Right atrium auricular region (tissue), 2 donors: Measurements from ENCODE around the gene GDPGP1. TPM values are rescaled to one million over a fixed set of nuclear protein-coding genes. Genes with fewer than 3 reads are reported as not detected.
"Not testable (repeated sequence)": the region's sequence is repeated elsewhere in the genome, so short reads cannot be mapped to it uniquely, and the experiment has no call there.

ENCODE experiments used
- DNase-seq: peaks from one replicate; pipeline ENCODE4 v3.0.0-alpha.2; 2019; ENCODE audit warnings: low spot score
- H3K27ac ChIP-seq, 2 donors: fragments of 200-600 bp; sonication (generic); 1 replicate in 1 of 2; 2 replicates in 1 of 2; pipeline ENCODE4 v1.5.1; 2016 to 2019
- H3K27me3 ChIP-seq, 2 donors: fragments of 200-600 bp; sonication (generic); one replicate each; pipeline versions ENCODE4 v1.5.1 to v1.6.0; 2017 to 2019
- H3K36me3 ChIP-seq: fragments of 200-600 bp; sonication (generic); one replicate; pipeline ENCODE4 v1.5.1; 2016
- H3K4me1 ChIP-seq, 2 donors: fragments of 200-600 bp; sonication (generic); one replicate each; pipeline versions ENCODE4 v1.5.1 to v1.6.0; 2017 to 2019
- H3K4me3 ChIP-seq, 2 donors: fragments of 200-600 bp; sonication (generic); 1 replicate in 1 of 2; 2 replicates in 1 of 2; pipeline ENCODE4 v1.5.1; 2017 to 2019; ENCODE audit warnings: mild to moderate bottlenecking in 1 of 2, moderate library complexity in 1 of 2
- H3K9me3 ChIP-seq, 2 donors: fragments of 200-600 bp; sonication (generic); one replicate each; pipeline ENCODE4 v1.5.1; 2019
- total RNA-seq, 2 donors: library from RNA; depleted of rRNA; stranded (reverse); fragments of >200 nt; gene quantifications; one replicate each; pipeline ENCODE4 v1.1.0, GENCODE V29; 2016
- TF ChIP-seq, protein P1 (sequence below), 2 donors: fragments of 200-600 bp; sonication (generic); IDR thresholded peaks; one replicate each; pipeline ENCODE4 v1.5.1; 2019; ENCODE audit warnings: antibody characterized with exemption in 2 of 2

Gene GDPGP1, protein sequence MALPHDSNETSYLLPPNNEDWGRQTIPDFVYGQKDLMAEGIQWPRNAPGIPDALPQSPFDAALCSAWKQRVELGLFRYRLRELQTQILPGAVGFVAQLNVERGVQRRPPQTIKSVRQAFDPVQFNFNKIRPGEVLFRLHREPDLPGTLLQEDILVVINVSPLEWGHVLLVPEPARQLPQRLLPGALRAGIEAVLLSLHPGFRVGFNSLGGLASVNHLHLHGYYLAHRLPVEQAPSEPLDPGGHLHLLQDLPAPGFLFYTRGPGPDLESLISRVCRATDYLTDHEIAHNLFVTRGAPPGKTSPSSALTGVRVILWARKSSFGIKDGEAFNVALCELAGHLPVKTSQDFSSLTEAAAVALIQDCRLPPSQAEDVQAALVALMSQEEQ
- 10 to 100 TPM in 1 of 2 donors, 1 to 10 TPM in 1; 8.6 to 16.1 TPM for total RNA-seq

DNA sequence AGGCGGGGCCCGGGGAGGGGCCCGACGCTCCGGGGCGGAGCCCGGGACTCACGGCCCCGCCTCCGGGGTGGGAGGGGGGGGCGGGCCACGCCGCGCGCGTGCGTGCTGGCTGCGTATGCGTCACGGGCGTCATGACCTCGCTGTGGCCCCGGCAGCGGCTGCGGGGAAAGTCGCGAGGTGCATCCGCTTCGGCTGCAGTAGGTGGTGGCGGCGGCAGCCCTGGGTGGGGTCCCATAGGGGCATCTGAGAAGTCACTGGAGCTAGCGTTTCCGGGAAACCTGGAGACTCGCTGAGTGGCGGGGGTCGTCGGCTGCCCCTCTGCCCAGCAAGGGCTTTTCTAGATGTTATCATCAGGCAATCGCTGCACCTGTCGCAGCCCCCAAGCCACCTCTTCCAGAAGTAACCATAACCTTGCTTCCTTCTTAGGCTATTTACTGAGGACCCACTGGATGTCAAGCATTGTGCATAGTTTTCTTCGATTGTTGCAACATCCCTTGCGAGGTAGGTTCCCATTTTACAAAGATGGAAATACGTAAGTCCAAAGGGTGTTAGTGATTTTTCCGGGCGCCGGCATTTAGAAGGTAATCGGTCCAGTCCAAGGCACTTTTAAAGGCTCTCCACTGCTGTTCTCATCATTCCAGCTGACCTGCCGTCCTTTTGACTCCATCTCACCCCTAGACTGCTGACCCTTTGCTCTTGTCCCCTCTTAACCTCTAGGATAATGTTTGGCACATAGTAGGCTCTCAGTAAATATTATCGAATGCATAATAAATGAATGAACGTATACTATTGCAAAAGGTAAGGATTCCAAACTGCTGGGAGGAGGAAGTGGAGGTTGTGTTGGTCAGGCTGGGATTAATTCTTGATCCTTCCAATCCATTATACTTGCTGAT is at the start of gene GDPGP1:
GDPGP1 (plus strand) TSS at position 114 of the 893 bp plus-strand sequence. CDS start 6,700 bp downstream, outside the sequence.
- Histone ChIP-seq H3K36me3 (peaks cover 27% of the 10 kb centered on the region), H3K27ac (peak within 1 kb of the TSS; percentile 86 to 87), H3K4me1 (peaks cover 0 to 44% of the 10 kb centered on the region in 2 donors)

DNA sequence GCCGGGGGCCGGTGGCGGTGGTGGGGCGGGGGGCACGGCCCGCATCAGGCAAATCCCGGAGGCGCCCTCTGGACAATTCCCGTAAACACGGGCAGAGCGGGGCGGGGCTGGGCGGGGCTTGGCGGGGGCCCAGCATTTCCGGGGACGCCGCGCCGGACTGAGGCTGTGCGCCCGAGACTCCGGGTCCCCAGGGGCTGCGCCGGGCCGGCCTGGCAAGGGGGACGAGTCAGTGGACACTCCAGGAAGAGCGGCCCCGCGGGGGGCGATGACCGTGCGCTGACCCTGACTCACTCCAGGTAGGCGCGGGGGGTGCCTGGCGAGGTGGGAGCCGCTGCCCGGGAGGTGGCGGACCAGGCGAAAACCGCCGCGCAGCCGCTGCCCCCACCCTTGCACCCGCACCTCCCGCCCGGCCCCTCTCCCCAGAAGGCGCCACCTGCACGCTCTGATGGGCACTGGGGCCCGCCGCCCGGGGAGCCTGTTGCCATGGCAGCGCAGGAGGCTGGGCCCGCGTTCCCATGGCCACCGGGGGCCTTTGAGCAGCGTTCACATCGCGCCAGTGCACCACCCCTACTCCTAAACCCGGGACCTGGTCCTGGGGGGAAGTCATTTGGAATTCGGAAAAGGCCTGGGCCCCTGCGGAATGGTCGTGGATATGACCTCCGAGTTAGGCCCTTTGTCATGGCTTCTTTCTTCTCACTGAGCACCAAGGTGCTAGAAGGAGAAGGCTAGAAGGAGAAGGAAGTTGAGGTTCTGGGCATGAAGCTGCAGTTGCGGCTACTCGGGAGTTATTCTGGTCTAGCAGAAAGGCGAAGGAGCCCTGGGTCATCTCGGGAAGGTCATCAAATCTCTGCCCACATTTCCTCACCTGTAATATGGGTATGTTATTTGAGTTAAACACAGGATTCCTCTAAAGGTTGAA is 49.0 kb upstream of the GDPGP1 start:
- no peak for DNase-seq
- TF ChIP-seq, protein P1, sequence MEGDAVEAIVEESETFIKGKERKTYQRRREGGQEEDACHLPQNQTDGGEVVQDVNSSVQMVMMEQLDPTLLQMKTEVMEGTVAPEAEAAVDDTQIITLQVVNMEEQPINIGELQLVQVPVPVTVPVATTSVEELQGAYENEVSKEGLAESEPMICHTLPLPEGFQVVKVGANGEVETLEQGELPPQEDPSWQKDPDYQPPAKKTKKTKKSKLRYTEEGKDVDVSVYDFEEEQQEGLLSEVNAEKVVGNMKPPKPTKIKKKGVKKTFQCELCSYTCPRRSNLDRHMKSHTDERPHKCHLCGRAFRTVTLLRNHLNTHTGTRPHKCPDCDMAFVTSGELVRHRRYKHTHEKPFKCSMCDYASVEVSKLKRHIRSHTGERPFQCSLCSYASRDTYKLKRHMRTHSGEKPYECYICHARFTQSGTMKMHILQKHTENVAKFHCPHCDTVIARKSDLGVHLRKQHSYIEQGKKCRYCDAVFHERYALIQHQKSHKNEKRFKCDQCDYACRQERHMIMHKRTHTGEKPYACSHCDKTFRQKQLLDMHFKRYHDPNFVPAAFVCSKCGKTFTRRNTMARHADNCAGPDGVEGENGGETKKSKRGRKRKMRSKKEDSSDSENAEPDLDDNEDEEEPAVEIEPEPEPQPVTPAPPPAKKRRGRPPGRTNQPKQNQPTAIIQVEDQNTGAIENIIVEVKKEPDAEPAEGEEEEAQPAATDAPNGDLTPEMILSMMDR (IDR thresholded peaks at IDR 0.05), result no peak
- Histone ChIP-seq H3K4me1 (peaks cover 0 to 23% of the 10 kb centered on the region in 2 donors), H3K9me3 (no peaks in the 10 kb centered on the region), H3K4me3 (peak overlapping the region; percentile 66 to 73), H3K36me3 (no peaks in the 10 kb centered on the region), H3K27ac (peak overlapping the region; percentile 93 to 94), H3K27me3 (no peaks in the 10 kb centered on the region)

More for the DNA sequence above, at the start of gene GDPGP1:
- H3K27me3 ChIP-seq, result no peaks in the 10 kb centered on the region
- H3K4me3 ChIP-seq, result peak within 1 kb of the TSS; percentile 69 to 85
- H3K9me3 ChIP-seq, result no peaks in the 10 kb centered on the region
- TF ChIP-seq, protein P1 (IDR thresholded peaks at IDR 0.05), result no peak
- no peak for DNase-seq

DNA sequence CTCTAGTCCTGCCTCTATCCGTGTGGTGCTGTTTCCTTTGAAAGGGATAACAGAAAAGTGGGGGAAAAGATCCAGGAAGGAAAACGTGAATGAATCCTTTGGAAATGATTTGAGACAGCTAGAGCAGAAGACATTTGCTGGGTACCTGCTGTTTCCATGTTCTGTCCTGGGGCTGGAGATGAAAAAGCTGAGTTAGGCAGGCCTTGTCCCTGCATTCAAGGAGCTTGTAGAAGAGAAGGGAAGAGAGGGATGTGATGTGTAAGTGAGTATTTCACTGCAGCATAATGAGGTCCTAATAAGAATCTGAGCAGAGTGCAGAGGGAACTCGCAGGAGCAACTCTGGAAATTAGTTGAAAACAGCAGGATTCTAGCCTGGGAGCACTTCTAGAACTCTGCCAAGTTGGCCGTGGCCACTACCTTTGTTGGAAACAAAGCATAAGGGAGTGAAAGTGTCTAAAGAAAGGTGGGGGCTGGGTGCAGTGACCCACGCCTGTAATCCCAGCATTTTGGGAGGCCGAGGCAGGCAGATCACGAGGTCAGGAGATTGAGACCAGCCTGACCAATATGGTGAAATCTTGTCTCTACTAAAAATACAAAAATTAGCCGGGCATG is 46.6 kb upstream of the GDPGP1 start:
- no peak for DNase-seq
- Histone ChIP-seq H3K27me3 (no peaks in the 10 kb centered on the region), H3K36me3 (no peaks in the 10 kb centered on the region), H3K27ac (peak overlapping the region; percentile 13 to 40), H3K9me3 (no peaks in the 10 kb centered on the region), H3K4me3 (no peak overlapping the region), H3K4me1 (peaks cover 0 to 38% of the 10 kb centered on the region in 2 donors)
- TF ChIP-seq, protein P1 (IDR thresholded peaks at IDR 0.05), result no peak

DNA sequence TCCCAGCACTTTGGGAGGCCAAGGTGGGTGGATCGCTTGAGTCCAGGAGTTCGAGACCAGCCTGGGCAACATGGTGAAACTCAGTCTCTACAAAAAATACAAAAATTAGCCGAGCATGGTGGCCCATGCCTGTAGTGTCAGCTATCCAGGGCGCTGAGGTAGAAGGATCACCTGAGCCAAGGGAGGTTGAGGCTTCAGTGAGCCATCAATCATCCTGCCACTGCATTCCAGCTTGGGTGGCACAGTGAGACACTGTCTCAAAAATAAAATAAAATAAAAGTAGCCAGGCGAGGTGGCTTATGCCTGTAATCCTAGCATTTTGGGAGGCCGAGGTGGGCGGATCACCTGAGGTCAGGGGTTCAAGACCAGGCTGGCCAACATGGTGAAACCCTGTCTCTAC is 45.9 kb upstream of the GDPGP1 start:
- not testable (repeated sequence) for H3K27me3 ChIP-seq, H3K9me3 ChIP-seq, H3K36me3 ChIP-seq, H3K27ac ChIP-seq, DNase-seq, H3K4me3 ChIP-seq
- peaks cover 0 to 45% of the 10 kb centered on the region in 2 donors for H3K4me1 ChIP-seq

DNA sequence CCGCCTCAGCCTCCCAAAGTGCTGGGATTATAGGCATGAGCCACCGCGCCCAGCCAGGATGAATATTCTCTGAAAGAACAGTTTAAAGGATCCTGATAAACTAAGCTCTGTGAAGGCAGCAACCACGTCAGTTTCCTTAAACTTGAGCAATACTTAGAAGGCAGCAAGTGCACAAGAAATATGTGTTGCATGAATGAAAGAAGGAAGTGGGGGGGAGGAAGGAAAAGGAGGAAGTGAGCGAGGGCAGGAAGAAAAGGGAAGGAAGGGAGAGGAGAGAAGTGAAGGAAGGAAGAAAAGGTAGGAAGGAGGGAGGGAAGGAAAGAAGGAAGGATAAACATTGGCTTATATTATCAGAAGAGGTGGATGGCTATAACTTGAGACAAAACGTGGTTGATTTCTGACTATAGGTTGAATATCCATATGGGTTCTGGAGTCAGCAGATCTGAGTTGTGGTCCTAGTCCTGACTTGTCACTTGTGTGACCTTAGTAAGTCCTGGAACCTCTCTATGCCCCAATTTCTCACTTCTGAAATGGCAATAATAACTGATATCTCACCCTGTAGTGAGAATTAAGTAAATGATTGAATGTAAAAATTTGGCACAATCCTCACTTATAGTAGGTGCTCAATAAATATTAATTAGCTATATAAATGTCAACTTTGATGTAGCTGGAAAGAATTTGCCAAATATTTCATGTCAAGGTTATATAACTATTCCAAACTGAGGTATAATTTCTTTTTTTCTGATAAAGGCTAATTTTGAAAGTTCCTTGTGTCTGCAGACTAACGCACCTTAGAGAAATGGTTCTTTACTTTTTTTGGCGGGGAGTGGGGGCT is 44.9 kb upstream of the GDPGP1 start:
- no peak overlapping the region for H3K4me3 ChIP-seq
- TF ChIP-seq, protein P1 (IDR thresholded peaks at IDR 0.05), result no peak
- H3K9me3 ChIP-seq, result no peaks in the 10 kb centered on the region
- peaks cover 0 to 46% of the 10 kb centered on the region in 2 donors for H3K4me1 ChIP-seq
- H3K27me3 ChIP-seq, result no peaks in the 10 kb centered on the region
- no peaks in the 10 kb centered on the region for H3K36me3 ChIP-seq
- peak overlapping the region in 1 of 2 donors; percentile 1 for H3K27ac ChIP-seq
- no peak for DNase-seq
